ENCODE results near the gene SSC5D.

SSC5D gene

GRCh38 chr19:55554741-55555152 is 66.5 kb downstream of the SSC5D start:
- TF ChIP-seq, protein P1, sequence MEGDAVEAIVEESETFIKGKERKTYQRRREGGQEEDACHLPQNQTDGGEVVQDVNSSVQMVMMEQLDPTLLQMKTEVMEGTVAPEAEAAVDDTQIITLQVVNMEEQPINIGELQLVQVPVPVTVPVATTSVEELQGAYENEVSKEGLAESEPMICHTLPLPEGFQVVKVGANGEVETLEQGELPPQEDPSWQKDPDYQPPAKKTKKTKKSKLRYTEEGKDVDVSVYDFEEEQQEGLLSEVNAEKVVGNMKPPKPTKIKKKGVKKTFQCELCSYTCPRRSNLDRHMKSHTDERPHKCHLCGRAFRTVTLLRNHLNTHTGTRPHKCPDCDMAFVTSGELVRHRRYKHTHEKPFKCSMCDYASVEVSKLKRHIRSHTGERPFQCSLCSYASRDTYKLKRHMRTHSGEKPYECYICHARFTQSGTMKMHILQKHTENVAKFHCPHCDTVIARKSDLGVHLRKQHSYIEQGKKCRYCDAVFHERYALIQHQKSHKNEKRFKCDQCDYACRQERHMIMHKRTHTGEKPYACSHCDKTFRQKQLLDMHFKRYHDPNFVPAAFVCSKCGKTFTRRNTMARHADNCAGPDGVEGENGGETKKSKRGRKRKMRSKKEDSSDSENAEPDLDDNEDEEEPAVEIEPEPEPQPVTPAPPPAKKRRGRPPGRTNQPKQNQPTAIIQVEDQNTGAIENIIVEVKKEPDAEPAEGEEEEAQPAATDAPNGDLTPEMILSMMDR (IDR thresholded peaks at IDR 0.05) = no peak

DNA sequence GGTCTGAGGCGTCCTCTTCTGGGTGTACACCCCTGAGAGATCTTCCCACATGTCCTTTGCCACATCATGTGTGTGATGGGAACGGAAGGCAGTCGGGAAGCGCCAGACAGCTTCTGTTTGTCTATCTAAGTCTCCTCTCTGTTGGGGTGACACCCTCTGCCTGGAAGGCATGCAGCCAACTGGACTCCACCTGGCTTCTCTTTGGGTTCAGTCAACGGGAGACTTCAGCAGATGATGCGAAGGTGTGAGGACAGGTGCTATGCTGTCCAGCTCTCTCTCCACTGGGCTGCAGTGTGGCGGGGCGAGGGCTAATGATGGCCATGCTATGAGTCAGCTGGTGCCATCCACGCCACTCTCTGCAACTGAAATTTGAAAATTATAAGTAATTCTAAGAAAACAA is 71.4 kb downstream of the SSC5D start:
- TF ChIP-seq, protein P1 (IDR thresholded peaks at IDR 0.05) = no peak

DNA sequence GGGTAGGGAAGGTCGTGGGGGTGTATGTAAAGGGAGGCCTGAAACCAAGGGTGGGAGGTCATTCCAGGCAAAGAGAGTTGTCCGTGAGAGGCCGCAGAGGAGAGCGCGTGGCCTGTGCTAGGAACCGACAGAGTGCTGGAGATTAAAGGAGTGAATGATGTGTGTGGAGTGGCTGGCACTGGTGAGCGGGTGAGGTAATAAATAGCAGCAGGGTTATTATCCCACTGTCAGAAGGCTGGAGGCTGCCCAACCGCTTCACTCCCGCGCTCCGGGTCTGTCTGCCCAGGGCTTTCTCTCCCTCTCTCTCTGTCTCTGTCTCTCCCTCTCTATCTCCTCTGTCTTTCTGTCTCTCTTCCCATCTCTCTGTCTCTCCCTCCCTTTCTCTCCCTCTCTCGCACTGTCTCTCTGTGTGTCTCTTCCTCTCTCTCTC is 75.0 kb downstream of the SSC5D start:
- TF ChIP-seq, protein P1 (IDR thresholded peaks at IDR 0.05) = no peak

- TF ChIP-seq, protein P1 (IDR thresholded peaks at IDR 0.05) = no peak
Measured at GRCh38 chr19:55566823-55567222, 78.6 kb downstream of the SSC5D start.

DNA sequence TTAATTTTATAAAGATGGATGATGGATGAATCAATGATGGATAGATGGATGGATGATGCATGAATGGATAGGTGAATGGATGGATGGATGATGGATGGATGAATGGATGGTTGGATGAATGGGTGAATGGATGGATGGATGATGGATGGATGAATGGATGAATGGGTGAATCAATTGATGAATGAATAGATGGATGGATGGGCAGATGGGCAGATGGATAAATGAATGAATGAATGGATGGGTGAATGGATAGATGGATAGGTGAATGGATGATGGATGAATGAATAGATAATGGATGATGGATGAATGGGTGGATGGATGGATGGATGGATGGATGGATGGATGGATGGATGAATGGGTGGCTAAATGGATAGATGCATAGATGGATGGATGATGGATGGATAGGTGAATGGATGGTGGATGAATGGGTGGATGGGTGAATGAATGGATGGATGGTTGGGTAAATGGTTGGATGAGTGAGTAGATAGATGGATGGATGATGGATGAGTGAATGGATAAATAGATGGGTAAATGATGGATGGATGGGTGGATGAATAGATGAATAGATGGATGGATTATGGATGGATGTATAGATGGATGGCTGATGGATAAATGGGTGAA is 79.6 kb downstream of the SSC5D start:
- TF ChIP-seq, protein P1 (IDR thresholded peaks at IDR 0.05) = no peak
